ENCODE measurements around the gene SLC66A3. TPM values are rescaled to one million over a fixed set of nuclear protein-coding genes. Genes with fewer than 3 reads are reported as not detected.
A peak's percentile ranks its signal among the peaks of the same experiment; 100 is the strongest.

SLC66A3 gene
- total RNA-seq, 3 donors from 2014 or later, result 47.6 to 111 (median 62.6) TPM

DNA sequence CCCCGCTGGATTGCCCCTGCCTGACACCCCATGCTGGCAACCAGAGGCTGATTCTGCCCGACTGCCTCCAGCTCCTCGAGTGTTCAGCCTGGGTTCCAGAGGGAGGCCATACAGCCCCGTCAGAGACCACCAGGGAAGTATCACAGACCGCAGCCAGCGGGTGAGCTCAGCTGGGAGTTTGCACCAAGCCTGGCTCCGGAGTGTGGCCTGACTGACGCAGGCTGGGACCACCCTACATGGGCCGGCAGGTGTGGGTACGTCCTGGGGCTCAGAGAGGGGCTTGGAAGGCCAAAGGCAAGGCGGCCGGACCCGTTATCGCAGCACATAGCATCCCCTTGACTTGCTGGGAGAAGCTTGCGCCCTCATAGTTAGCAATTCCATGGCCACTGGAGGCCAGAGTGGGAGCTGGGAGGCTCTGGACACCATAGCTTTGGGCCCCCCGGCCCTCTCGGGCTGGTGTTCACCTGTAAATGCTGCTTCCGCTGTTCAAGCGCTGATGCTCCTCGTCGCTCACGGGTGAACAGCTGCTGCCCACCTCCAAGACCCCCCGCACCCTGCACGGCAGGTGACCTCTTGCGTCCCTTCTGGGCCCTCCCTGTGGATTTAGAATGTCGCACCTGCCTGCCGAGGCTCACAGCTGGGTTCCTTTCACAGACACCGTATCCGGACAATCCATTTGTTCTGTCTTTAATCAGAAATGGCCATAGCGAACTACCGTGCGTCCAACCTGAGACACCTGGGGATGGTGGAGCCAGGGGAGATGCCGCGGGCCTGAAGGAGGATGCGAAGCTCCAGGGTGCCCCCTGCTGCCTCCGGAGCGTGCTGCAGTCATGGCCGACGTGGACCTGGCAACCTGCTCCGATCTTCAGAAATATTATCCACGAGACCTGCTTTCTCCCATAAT lies 31.2 kb upstream of the SLC66A3 start:
- H3K36me3 ChIP-seq, result no peaks in the 10 kb centered on the region
- TF ChIP-seq POLR2A (IDR thresholded peaks at IDR 0.05), result no peak
- TF ChIP-seq, protein P1, sequence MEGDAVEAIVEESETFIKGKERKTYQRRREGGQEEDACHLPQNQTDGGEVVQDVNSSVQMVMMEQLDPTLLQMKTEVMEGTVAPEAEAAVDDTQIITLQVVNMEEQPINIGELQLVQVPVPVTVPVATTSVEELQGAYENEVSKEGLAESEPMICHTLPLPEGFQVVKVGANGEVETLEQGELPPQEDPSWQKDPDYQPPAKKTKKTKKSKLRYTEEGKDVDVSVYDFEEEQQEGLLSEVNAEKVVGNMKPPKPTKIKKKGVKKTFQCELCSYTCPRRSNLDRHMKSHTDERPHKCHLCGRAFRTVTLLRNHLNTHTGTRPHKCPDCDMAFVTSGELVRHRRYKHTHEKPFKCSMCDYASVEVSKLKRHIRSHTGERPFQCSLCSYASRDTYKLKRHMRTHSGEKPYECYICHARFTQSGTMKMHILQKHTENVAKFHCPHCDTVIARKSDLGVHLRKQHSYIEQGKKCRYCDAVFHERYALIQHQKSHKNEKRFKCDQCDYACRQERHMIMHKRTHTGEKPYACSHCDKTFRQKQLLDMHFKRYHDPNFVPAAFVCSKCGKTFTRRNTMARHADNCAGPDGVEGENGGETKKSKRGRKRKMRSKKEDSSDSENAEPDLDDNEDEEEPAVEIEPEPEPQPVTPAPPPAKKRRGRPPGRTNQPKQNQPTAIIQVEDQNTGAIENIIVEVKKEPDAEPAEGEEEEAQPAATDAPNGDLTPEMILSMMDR (IDR thresholded peaks at IDR 0.05), result peak in 2 of 3 donors; percentile 34 to 39
- intact Hi-C loops (cut with DNase I; ENCODE audit: low total_unique reads), result no loop called here
- H3K9me3 ChIP-seq, result no peaks in the 10 kb centered on the region
- no peaks in the 10 kb centered on the region for H3K27me3 ChIP-seq
- H3K4me3 ChIP-seq, result no peak overlapping the region
- H3K4me1 ChIP-seq, result no peaks in the 10 kb centered on the region
- no peak for DNase-seq (ENCODE audit: low spot score in 2 of 2)
- H3K27ac ChIP-seq, result no peak overlapping the region

DNA sequence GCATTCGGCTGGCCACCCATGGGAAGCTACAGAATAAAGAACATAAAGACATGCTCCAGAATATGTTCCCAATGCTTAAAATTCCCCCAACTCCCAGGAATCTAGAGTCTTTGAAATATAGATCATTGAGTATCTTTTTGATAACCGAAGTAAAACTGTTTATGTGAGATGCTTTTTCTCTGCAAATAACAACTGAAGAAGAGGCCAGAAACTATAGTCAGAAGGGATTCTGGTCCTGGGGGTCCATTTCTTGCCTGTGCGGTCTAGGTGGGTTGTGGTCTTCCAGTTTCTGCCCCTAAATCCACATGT lies 30.6 kb upstream of the SLC66A3 start:
- intact Hi-C loops (cut with DNase I; ENCODE audit: low total_unique reads), result no loop called here
- H3K36me3 ChIP-seq, result no peaks in the 10 kb centered on the region
- no peak overlapping the region for H3K4me3 ChIP-seq
- H3K27me3 ChIP-seq, result no peaks in the 10 kb centered on the region
- no peaks in the 10 kb centered on the region for H3K4me1 ChIP-seq
- no peak for TF ChIP-seq POLR2AphosphoS5 (IDR thresholded peaks at IDR 0.05)
- TF ChIP-seq POLR2A (IDR thresholded peaks at IDR 0.05), result no peak
- TF ChIP-seq, protein P1 (IDR thresholded peaks at IDR 0.05), result no peak
- no peak overlapping the region for H3K27ac ChIP-seq
- no peaks in the 10 kb centered on the region for H3K9me3 ChIP-seq
- no peak for DNase-seq (ENCODE audit: low spot score in 2 of 2)

DNA sequence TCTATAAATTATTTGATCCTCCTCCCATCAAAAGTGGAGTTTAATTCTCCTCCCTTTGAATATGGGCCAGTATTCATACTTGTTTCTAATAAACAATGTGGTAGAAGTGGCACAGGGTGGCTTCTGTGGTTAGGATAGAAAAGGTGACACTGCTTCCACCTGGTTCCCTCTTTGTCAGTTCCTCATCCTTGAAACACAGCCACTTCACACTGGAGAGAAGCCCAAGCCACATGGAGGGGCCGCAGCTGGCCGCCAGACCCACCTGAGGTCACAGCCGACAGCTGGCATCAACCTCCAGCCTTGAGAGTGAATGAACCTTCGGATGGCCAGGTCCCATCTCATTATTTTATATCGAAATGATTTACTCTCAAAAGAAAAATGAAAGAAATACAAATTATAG lies 27.5 kb upstream of the SLC66A3 start:
- H3K36me3 ChIP-seq, result no peaks in the 10 kb centered on the region
- no peak for DNase-seq (ENCODE audit: low spot score in 2 of 2)
- H3K4me3 ChIP-seq, result no peak overlapping the region
- no peaks in the 10 kb centered on the region for H3K4me1 ChIP-seq
- H3K27me3 ChIP-seq, result no peaks in the 10 kb centered on the region
- TF ChIP-seq POLR2A (IDR thresholded peaks at IDR 0.05) (no peak), POLR2AphosphoS5 (IDR thresholded peaks at IDR 0.05) (no peak)
- TF ChIP-seq, protein P1 (IDR thresholded peaks at IDR 0.05), result no peak
- peak overlapping the region; percentile 35 to 50 for H3K27ac ChIP-seq
- no peaks in the 10 kb centered on the region for H3K9me3 ChIP-seq
- intact Hi-C loops (cut with DNase I; ENCODE audit: low total_unique reads), result no loop called here

DNA sequence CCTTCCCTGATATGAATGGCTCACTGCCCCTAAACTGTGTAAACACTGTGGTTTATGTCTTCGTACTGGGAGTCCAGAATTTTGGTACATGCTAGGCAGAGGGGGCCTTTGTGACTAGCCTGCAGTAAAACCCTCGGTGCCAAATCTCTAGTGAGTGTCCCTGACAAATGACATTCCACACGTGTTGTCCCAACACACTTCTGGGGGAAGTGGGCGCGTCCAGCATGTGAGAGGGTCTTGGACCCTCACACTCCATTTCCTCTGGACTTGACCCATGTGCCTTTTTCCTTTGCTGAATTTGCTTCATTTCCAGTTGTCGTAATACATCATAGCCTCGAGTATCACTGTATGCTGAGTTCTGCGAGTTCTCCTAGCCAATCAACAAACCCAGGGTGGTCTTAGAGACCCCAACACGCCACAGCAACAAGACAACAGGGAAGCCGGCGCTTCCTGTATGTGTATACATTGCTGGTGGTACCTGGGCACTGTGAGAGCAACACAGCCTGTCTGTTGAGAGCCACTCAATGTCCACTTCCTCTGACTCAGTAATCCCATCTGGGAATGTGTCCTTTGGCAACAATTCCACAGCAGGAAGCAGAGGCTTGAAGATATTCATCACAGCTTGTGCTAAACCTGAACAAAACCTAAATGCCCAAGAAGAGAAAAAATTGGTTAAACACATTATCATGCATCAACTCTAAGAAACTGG lies 26.9 kb upstream of the SLC66A3 start:
- TF ChIP-seq POLR2AphosphoS5 (IDR thresholded peaks at IDR 0.05) (no peak), POLR2A (IDR thresholded peaks at IDR 0.05) (no peak)
- TF ChIP-seq, protein P1 (IDR thresholded peaks at IDR 0.05), result no peak

More for the DNA sequence above, 26.9 kb upstream of the SLC66A3 start:
- Histone ChIP-seq H3K9me3 (no peaks in the 10 kb centered on the region), H3K4me1 (peaks cover 3 to 4% of the 10 kb centered on the region in 2 donors), H3K27me3 (no peaks in the 10 kb centered on the region), H3K4me3 (no peak overlapping the region), H3K27ac (peak overlapping the region; percentile 35 to 50), H3K36me3 (no peaks in the 10 kb centered on the region)
- DNase-seq (ENCODE audit: low spot score in 2 of 2), result no peak
- intact Hi-C loops (cut with DNase I; ENCODE audit: low total_unique reads), result no loop called here

Measured in breast epithelium (tissue), 4 donors.